Activated gamma-delta T cell treated with anti-CD3 and anti-CD28 coated beads, Interleukin-2, amount 50 U/mL, for 16 hours (primary cell): ENCODE measurements around the gene TAF4.
"Not testable (repeated sequence)": the region's sequence is repeated elsewhere in the genome, so short reads cannot be mapped to it uniquely, and the experiment has no call there.

Experiments
- DNase-seq: peaks from one replicate; pipeline ENCODE4 v3.0.0-alpha.2; 2020; ENCODE audit warnings: low read depth

The TAF4 gene

DNA sequence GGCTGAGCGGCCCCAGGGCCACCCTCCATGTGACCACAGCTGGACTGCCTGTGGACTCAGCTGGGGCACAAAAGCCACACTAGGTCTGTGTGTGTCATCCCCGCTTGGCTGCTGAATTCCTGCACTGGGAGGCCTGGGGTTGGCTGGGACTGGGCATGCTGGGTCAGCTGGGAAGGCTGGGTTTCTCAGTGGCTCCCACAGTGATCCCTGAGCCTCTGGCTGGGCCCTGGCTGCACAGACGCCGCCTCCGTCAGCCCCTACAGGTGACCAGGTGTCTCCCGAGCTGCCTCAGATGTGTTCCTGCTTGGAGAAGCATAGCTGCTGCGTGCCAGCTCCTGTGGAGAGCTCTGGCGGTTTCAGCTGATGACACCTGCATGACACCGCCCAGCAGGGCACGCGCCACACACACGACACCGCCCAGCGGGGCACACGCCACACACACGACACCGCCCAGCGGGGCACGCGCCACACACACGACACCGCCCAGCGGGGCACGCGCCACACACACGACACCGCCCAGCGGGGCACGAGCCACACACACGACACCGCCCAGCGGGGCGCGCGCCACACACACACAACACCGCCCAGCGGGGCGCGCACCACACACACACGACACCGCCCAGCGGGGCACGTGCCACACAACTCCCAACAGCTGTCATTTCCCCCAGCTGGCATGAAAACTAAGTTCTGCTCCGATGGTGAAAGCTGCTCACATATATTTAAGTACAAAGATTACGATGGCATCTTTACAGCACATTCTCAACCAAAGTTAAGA lies 88.8 kb downstream of the TAF4 start:
- DNase-seq = no peak

DNA sequence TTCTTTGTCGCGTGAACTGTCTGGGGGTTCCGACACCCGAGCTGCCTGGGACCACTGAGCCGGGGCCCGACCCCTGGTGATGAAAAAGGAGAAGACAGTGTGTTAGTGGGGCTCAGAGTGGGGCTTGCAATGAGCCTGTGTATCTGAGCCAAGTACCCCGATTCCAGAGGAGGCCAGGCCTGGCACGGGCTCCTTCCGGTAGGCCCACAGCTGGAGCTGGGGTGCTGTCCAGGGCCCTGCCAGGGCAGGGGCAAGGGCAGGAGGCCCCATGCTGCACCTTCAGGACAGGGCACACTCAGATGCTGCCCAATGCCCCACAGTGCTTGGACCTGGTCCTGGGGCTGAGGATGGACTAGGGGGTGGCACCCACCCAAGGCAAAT lies 89.4 kb downstream of the TAF4 start:
- no peak for DNase-seq

DNA sequence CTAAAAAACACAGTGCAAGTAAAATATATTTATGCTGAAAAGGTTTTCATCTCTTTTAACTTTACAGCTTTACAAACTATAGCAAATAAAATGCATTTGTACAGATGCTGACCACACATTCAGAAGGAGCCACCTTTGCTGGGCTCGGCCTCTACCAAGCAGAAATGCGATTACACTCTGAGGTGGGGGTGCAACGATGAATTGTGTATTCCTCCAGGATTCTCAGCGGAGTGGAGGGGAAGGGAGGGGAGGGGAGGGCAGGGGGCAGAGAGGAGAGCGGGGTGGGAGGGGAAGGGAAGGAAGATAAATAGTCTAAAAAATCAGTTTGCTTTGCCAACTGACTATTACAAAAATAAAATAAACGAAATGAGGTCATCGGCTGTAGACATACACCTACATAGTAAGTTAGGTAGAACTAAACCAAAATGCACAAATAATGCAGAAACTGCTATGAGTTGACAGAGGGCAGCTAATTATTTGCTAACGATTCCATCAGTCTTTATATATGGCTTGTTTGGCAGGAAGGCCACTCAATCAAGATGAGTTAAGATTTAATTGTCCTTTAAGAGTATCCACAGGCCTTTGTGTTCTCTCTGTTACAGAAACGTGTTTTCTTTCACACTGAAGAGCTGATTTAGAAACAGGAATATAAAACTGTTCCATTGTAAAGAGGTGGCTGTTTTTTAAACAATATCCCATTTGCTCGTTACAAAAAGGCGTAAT lies 90.1 kb downstream of the TAF4 start:
- DNase-seq = no peak

DNA sequence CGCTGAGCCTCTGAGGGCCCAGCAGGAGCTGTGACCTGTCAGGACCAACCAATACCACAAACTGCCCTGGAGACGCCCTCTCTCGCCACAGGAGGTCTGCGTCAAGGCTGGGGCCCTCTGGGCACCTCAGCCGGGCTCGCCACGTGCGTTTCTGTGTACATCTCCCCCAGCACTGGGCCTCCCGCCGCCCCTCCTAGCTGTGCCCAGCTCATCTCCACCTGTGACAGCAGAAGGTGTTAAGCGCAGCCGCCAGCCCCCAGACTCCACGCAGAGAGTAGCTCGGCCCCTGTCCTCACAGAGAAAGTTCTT lies 91.4 kb downstream of the TAF4 start:
- DNase-seq = no peak

DNA sequence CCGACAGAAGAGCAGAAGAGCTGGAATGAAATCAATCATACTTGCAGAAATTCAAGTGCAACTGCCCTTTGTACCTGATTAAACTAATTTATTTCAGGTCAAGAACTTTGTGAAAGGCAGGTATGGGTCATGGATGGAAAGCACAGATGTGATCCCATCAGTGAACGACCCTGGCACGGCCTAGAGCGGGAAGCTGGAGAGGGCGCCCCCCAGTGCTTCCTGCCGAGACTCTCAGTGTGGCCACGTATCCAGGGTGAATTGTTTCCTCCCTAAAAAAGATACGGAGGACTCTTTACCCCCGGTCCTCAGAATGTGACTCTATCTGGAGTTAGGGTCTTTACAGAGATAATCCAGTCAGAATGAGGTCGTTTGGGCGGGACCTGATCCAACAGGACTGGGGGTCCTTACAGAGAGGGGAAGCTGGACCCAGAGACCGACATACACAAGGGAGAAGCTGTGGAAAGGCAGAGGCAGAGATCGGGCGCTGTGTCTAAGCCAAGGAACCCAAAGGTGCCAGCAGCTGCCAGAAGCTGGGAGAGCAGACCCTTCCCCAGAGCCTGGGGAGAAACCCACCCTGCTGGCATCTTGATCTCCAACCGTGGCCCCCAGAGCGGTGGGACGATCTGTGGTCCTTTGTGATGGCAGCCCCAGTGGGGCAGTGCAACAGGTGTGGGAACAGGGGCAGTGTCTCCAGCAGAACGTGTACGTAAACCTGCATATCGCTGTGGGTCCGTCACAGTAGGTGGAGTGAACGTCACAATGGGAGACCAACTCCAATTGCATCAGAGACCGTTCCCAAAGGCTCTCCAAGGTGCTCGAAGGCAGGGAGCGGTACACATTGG lies 91.9 kb downstream of the TAF4 start:
- DNase-seq = no peak

DNA sequence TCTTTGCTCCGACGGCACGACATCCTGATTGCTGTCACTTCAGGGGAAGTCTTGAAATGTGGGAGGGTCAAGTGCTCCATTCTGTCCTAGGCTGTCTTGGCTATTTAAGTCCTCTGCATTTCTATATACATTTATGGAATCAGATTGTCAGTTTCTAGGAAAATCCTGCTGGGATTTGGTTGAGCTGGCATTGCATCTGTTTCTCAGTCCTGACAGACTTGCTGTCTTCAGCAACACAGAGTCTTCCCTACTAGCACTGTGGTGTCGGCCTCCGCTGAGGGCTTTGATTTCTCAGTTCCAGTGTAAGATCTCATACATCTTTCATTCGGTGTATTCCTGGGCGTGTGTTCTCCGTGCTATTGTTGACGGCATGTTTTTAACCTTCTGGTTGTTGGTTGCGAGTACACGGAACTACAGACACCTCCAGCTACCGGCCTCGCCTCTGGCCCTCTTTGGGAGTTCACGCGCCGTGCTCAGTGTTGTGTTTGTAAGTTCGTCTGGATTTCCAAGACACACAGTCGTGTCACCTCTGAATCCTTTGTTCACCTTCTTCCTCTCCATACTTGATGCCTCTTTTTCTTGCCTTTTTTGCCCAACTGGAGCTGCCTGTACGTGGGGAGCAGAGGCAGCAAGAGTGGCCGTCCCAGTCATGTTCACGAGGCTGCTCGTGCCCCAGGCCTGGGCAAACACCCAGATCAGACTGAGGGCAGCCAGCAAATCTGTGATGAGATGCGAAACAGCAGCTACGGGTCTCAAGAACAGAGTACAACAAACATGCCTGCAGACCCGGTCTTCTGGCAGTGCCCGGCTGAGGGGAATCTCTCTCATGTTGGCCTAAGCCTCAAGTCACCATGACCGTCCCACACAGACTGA lies 92.8 kb downstream of the TAF4 start:
- DNase-seq = no peak

DNA sequence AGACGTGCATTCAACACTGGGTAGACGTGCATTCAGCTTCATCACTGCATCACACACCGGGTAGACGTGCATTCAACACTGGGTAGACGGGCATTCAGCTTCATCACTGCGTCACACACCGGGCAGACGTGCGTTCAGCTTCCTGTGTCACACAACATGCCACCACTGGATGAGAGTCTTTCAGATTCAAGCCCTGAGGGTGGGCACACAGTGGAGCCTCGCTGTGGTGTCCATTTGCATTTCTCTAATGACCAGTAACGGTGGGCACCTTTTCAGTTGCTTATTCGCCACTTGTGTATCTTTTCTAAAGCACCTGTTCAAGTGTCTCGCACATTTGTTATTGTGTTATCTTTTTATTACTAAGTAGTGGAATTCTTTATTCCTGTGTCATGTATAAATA lies 94.1 kb downstream of the TAF4 start:
- not testable (repeated sequence) for DNase-seq

DNA sequence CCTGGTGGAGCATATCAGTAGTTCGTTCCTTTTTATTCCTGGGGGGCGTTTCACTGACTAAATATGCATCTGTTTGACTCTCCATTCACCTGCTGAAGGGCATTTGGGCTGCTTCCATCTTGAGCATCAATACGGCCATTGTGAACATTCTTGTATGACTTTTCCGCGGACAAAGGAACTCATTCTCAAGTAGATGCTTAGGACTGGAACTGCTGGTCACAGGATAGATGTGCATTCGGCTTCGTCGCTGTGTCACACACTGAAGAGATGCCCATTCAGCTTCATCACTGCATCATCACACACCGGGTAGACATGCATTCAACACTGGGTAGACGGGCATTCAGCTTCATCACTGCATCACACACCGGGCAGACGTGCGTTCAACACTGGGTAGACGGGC lies 95.3 kb downstream of the TAF4 start:
- no peak for DNase-seq

DNA sequence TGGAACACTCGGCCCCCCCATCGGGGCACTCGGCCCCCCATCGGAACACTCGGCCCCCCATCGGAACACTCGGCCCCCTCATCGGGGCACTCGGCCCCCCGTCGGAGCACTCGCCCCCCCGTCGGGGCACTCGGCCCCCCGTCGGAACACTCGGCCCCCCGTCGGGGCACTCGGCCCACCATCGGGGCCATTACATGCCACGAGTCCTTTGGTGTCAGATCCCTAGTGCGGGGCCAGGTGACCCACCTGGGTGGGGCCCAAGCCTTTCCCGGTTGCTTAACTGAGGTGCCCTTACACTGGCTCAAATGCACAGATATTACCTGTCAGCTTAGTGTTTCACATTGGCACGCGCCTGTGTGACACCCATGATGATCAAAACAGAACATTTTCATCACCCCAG lies 95.9 kb downstream of the TAF4 start:
- no peak for DNase-seq

DNA sequence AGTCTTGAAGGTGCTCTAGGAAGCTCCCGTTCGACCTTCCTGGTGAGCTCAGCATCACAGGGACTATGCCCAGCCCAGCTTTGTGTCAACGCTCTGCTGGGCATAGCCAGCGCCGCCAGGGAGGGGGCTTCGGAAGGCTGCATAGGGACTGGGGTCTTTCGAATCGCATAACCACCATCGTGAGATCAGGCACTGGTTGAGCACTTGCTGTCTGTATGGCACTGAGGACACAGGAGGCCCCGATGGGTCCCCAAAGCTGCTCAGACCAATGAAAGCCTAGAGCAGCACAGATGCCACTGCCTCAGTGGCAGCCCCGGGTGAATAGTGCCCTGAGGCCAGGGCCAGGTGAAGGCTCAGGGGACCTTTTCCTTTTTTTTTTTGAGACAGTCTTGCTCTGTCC lies 96.7 kb downstream of the TAF4 start:
- DNase-seq = no peak

DNA sequence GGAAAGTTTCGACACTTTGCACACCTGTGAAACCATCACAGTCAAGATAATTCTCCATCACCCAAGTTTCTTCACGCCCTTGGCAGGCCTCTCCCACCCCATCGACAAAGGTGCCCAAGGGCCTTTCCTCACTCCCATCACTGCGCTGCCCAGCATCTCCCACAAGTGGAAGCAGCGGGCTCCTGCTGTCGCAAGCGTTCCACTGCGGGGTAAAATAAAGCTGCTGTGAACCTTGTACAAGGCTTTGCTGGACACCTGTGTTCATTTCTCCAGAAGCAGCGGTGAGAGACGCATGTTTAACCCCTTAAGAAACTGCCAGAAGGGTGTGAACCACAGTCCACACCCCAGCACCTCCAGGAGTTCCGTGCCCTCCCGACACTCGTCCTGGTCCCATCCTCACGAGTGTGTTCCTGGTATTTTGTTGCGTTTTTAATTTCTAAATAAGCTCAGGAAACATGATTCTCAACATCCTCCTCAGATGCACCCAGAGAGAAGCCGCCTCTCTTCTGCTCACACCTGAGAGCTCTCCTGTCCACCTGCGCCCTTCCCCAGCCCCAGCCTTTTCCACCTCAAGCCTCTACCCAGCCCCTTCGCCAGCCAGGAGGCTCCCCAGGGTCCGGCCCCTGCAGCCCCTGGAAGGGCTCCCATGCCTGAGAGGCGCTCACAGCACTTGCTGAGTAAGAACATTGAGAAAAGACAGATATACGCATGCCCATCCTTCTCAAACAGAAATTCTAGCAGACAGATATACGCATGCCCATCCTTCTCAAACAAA lies 97.5 kb downstream of the TAF4 start:
- DNase-seq = no peak

DNA sequence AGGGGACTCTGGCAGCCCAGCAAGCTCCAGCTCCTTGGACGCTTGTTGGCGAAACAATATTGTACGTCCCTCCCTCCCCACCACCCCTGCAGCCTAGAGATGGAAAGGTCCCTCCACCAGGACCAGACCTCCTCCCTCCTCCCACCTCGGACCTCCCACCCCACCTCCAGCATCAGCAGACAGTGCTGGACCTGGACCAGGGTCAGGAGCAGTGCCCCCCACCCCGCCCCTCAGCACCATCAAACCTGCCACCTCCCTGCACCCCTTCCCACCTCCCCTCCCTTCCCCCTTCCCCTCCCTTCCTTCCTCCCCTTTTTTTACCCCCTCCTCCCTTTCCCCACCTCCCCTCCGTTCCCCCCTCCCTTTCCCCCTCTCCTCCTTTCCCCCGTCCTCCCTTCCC lies 98.4 kb downstream of the TAF4 start:
- DNase-seq = no peak

DNA sequence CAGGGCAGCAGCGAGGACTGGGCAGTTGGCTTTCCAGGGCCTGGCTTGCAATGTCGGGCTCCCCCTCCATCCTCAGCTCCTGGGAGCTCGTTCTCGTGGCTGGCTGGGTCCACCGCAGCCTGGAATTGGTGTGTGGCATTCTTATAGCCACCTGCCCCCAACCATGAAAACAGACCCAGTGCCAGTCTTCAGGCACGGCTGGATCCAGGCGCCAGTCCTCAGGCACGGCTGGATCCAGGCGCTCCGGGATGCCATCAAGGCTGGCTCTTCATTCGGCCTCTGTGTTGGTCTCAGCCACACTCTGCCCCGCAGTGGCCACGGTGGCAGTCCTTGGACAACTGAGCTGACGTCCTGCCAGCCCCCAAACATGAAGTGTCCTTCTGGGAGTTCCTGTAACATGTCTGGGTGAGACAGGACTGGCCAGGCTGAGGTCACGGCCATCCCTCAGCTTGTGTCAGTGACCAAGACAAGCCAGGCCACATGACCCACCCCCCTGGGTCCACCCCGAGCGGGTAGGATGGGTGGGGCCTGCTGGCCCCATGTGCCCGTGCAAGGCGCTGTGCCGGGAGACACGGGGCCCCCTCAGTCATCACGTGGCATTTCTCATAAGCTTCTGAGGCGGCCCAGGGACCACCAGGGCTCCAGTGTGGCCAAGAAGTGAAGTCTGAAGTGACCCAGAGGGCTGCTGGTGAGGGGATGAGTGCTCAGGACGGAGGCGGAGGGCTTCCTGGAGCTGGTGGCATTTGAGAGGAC lies 99.0 kb downstream of the TAF4 start:
- DNase-seq = no peak

DNA sequence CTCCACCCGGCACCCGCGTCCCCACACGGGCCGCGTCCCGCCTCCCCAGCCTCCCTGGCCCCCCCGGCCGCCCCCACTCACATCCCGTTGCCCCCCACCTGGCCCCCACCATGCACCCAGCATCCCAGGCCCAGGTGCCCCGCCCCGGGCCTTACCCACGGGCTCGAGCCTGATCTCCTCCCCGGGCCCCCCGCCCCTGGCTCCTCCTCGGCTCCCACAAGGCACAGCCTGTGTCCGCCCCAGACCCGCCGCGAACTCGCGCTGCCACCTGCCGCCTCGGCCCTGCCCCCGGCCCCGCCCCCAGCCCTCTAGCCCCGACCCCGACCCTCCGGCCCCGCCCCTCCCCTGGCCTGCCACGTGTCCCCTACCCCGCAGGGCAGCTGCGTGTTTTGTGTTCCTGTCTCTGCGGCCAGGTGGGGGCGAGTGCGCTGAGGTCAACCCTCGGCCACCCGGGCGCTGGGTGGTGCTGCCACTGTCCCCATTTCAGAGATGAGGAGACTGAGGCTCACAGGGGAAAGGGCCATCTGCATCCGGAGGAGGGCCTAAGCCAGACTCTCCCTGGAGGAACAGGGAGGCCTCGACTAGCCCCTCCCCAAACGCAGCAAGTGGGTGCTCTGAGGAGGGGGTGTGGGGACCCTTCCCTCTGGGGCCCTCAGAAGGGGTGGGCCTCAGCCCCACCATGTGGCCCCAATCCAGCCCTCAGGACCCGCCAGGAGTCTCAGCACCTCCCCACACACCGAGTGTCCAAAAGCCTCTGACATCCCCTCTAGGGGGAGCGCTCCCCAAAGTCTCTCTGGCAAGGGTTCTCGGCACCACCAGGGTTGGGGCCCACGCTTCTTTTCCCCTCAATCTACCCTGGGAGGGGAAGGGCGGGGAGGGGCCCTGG lies 99.8 kb downstream of the TAF4 start:
- no peak for DNase-seq

DNA sequence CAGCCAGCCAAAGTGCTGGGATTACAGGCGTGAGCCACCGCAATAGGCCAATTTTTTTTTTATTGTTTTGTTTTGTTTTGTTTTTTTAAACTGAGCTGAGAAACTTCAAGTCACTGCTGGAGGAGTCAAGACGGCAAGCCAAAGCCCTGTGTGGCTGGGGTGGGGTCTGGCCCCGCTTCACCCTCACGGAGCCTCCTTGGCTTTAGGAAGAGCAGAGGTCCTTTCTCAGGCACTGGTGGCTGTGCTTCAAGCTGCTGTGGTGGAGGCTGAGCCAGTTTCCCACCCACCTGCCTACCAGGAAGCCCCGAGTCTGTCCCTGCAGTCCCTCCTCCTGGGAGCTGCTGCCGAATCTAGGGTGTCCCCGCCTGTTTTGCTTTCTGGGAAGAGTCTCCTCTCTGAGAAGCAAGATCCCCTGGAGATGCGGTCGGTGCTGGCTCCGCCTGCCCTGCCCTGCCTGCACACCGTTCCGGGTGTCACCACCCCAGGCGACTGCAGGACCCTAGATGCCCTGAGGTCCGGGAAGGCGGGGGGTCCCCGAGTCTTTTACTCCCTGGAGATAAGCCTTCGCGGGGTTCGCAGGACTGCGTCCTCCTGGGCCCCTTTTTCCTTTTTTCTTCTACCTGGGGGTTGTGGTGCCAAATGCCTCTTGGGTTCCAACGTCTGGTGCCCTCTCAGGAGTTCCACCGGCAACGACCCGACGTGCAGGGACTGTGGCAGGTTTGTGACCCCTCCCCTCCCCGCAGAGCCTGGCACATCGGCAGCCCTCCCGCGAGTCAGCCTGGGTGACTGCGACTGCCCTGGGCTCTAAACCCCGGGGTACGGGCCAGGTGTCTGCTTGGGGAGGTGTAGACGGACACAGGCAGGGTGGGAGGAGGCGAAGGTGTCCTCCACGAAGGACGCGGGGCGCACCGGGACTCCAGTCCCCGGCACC lies 100.7 kb downstream of the TAF4 start:
- no peak for DNase-seq

DNA sequence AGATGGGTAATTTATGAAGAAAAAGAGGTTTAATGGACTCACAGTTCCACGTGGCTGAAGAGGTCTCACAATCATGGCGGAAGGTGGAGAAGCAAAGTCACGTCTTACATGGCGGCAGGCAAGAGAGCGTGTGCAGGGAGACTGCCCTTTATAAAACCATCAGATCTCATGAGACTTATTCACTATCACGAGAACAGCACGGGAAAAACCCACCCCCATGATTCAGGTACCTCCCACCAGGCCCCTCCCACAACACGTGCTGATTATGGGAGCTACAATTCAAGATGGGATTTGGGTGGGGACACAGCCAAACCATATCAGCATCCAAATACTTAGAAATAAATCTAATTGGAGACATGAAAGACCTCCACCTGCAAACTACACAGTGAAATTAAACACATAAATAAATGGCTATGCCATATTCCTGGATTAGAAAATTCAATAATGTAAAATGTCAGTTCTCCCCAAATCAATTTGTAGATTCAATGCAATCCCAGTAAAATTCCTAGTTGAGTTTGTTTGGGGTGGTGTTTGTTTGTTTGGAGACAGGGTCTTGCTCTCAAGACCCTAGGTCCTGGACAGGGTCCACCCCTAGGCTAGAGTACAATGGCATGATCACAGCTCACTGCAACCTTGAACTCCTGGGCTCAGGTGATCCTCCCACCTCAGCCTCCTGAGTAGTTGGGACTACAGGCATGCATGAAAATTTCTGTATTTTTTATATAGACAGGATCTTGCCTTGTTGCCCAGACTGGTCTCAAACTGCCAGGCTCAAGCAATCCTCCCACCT lies 101.6 kb downstream of the TAF4 start:
- DNase-seq = no peak

DNA sequence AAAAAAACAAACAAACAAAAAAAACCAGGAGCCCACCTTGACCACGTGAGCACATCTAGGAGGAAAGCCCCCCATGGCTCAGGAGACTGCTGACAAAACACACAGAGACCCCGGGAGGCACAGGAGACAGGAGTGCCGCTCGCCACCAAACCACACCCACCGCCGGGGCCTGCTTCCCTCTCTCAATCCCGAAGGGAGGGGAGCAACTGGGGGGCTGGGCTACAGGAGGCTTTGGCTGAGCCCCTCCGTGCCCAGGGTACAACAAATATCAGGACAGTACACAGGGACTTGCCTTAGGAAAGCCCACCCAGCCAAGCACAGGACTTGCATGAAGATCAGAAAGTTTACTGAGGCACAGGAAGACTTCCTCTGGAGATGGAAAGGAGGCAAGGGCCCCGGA lies 102.5 kb downstream of the TAF4 start:
- no peak for DNase-seq

DNA sequence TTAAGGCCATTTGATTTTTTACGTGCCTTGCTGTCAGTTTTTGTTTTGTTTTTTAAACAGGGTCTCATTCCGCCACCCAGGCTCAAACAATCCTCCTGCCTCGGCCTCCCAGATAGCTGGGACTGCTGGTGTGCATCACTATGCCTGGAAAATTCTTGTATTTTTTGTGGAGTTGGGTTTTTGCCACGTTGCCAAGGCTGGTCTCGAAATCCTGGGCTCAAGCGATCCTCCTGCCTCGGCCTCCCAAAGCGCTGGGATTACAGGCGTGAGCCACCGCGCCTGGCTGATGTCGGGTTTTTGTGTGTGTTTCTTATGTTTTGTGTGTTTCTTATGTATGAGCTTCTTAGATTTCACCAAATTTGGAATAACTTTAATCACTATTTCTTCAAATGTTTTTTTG lies 104.8 kb downstream of the TAF4 start:
- no peak for DNase-seq
